WI38 (cell line): ENCODE results near the gene NEK10.

Source experiments
- H3K4me3 ChIP-seq: 2 replicates; pipeline ENCODE4 v1.5.1; 2011; ENCODE audit warnings: low read depth, mild to moderate bottlenecking, control low read depth, low read length
- TF ChIP-seq, protein P1 (sequence below): IDR thresholded peaks from 2 replicates; pipeline ENCODE4 v1.5.1; 2012; ENCODE audit warnings: low read depth, mild to moderate bottlenecking, control low read depth, low read length

Gene NEK10

DNA sequence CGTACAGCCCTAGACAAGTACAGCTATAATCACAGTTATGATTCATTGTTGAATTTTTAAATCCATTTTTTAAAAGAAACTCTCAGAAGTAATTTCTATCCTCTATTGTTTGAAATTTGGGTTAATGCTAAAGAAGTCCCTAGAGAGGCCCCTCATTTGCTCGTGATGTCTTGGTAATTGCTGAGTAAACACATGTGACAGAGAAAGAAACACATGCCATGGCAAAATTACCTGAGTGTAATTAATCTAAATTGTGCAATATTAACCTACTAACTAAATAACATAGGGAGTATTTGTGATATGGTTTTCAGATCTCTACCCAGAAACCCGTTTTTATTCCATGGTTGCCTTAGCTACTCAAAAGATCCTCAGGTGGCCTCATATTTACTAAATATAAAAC, 10.8 kb downstream of the NEK10 start:
- no peak overlapping the region for H3K4me3 ChIP-seq

DNA sequence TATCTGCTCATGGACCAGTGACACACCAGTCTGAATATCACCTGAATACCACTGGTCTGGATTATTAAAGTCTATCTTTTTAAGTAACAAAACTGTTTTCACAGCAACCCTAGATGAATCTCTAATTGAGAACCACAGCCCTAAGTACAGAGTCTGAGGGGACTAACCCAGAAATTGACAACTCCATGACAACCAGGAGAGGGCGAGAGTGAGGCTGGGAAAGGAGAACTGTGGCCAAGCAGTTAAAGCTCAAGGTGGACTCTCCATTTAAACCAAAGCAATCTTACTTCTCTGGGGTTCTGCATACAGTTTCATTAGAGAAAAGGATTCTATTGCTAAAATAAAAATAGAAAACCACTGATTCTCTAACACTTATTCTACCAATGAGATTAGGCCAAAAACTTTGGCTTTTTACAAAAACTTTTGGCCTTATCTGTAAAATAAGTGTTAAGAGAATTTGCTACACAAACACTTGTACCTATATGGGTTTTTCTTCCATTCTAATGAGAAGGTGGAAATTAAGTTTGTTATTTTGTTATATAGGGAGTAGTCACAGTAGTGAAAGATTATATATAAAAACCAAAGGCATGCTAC, 11.4 kb downstream of the NEK10 start:
- TF ChIP-seq, protein P1, sequence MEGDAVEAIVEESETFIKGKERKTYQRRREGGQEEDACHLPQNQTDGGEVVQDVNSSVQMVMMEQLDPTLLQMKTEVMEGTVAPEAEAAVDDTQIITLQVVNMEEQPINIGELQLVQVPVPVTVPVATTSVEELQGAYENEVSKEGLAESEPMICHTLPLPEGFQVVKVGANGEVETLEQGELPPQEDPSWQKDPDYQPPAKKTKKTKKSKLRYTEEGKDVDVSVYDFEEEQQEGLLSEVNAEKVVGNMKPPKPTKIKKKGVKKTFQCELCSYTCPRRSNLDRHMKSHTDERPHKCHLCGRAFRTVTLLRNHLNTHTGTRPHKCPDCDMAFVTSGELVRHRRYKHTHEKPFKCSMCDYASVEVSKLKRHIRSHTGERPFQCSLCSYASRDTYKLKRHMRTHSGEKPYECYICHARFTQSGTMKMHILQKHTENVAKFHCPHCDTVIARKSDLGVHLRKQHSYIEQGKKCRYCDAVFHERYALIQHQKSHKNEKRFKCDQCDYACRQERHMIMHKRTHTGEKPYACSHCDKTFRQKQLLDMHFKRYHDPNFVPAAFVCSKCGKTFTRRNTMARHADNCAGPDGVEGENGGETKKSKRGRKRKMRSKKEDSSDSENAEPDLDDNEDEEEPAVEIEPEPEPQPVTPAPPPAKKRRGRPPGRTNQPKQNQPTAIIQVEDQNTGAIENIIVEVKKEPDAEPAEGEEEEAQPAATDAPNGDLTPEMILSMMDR: peak; percentile 71
- H3K4me3 ChIP-seq: no peak overlapping the region

More for the DNA sequence above, 10.8 kb downstream of the NEK10 start:
- TF ChIP-seq, protein P1: no peak

DNA sequence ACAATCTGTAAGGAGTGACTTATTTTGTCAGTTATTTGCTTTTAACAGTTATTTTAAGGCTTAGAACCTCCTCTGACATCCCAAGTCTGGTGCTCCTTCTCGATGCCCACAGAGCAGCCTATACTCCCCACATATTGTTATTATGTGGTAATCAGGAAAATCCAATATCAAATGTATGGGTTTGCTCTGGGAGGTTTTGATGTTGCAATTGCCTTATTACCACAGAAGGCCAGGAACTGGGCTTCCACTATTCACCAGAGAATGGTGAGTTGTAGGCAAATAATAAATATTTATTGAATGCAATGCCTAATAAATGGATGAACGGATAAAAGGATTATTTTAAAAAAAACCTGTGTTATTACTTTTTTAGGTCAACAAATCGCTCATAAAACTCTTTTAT, 12.2 kb downstream of the NEK10 start:
- TF ChIP-seq, protein P1: no peak

DNA sequence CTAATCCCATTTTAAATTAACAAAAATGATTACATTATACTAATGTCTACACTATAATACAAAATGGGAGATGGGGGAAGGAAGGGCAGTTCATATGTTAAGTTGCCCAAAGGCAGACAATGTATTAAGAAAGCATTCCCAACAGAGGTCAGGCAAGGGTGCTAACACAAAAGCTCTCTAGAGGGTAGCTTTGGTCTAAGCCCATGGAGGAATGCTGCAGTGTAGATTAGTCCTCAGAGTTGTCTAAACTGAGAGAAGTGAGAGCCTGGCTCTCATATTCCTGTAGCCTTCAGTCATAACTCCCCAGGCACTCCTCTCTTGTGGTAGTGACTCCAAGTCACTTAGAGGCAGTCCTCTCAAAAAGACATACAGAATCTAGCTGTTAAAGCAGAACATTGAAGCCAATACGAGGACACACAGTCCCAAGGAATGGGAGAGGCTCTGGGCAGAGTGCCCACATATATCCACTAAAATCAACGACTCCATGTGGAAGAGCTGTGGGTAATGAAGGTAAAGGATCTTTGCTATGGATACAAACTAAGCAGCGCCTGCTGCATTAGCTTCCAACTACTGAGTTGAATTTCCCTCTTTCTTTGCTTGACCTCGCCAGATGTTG, 14.5 kb downstream of the NEK10 start:
- no peak overlapping the region for H3K4me3 ChIP-seq
- TF ChIP-seq, protein P1: no peak

More for the DNA sequence above, 12.2 kb downstream of the NEK10 start:
- H3K4me3 ChIP-seq: no peak overlapping the region

DNA sequence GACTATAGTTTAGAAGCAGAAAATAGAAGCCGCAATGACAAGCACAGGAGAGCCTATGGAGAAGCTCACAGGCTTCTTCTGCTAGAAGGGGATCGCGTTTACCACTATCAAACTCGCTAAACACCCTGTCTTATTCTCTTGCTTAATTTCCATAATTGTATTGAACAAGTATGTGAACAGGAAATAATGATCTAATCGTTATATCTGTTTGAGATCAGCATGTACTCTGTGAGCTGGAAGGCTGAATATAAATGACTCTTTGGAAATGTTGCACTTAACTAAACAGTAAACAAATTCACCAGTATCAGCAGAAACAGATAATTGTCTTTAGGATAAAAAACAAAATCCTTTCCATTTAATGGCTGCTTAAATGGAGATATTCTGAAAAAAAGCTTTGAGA, 15.0 kb downstream of the NEK10 start:
- TF ChIP-seq, protein P1: no peak
- no peak overlapping the region for H3K4me3 ChIP-seq

DNA sequence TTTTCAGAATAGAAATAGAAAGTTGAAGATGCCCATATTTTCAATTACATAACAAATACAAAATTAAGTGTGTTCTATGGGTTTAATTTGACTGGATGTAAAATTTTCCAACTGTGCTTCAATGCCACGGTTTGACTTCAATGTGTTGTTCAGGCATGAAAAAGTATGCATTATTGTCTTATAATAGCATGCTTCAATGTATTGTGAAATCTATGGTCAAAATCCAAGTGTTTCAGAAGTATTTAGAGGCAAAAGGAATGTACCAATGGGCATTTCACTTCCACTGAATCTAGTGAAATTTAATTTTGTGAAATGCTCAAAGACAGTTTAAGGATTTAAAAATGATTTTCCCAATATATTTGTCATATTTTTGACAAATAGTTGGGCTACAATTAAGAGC, 16.0 kb downstream of the NEK10 start:
- TF ChIP-seq, protein P1: no peak

DNA sequence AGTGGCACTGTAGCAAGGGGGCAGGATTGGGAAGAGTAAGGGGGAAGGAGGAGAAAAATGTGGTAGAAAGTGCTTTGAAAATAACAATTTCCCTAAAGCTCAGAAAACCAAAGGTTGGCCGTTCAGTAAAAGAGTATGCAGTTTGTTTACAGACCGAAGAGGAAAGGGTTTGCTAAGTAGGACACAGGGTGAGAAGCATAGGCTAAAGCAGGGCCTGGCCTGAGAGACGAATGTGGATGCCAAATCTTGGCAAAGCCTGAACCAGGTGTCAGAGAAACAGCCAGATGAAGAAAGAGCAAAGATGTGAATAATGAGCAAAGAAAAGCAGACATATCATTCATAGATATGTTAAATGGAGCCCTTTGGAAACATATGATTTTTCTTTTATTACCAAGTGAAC, 17.1 kb downstream of the NEK10 start:
- H3K4me3 ChIP-seq: no peak overlapping the region
- TF ChIP-seq, protein P1: no peak

More for the DNA sequence above, 16.0 kb downstream of the NEK10 start:
- H3K4me3 ChIP-seq: no peak overlapping the region
